Muscle layer of duodenum (tissue), 2 donors: ENCODE results near the gene FATE1.

ENCODE experiments used
- H3K27ac ChIP-seq: one replicate; pipeline ENCODE4 v1.7.0; 2013; ENCODE audit warnings: mild to moderate bottlenecking, low read length
- H3K27me3 ChIP-seq: one replicate; pipeline ENCODE4 v1.7.0; 2013; ENCODE audit warnings: low read depth, mild to moderate bottlenecking, control low read depth, low read length
- H3K36me3 ChIP-seq, 2 donors: one replicate each; pipeline ENCODE4 v1.7.0; 2013; ENCODE audit warnings: low read length in 2 of 2, control low read depth in 1 of 2, mild to moderate bottlenecking in 1 of 2; ENCODE audit not compliant: insufficient read depth in 2 of 2, control insufficient read depth in 1 of 2
- H3K4me1 ChIP-seq, 2 donors: one replicate each; pipeline ENCODE4 v1.7.0; 2013; ENCODE audit warnings: low read length in 2 of 2, mild to moderate bottlenecking in 2 of 2, control low read depth in 1 of 2, moderate library complexity in 1 of 2; ENCODE audit not compliant: insufficient read depth in 2 of 2, control insufficient read depth in 1 of 2
- H3K4me3 ChIP-seq, 2 donors: one replicate each; pipeline ENCODE4 v1.7.0; 2013; ENCODE audit warnings: low read length in 2 of 2, low read depth in 1 of 2, mild to moderate bottlenecking in 1 of 2
- H3K9me3 ChIP-seq, 2 donors: one replicate each; pipeline ENCODE4 v1.7.0; 2013; ENCODE audit warnings: low read length in 2 of 2, control low read depth in 1 of 2, mild to moderate bottlenecking in 1 of 2; ENCODE audit not compliant: control insufficient read depth in 1 of 2
- donor health status: healthy.

Gene FATE1

DNA sequence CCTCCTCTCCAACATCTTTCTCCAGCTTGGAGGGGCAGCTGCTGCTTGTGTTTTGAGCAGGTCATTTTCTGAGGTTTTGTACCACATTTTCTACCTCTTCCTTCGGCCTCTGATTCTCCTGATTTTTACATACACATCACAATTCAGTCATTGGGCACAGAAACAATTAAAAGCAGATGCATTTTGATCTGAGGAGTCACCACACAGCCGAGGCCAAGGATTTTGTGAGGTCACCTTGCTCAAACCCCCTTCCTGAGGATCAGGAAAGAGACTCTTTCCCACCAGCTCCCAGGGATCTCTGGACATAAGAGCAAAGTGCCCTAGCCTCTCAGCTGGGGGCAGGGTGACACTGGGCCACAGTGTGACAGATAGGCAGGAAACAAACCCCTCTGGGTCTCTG is 5.4 kb upstream of the FATE1 start:
- Histone ChIP-seq H3K36me3 (no peaks in the 10 kb centered on the region), H3K27me3 (no peaks in the 10 kb centered on the region), H3K27ac (no peak overlapping the region), H3K4me1 (no peaks in the 10 kb centered on the region), H3K4me3 (no peak overlapping the region), H3K9me3 (no peaks in the 10 kb centered on the region)

DNA sequence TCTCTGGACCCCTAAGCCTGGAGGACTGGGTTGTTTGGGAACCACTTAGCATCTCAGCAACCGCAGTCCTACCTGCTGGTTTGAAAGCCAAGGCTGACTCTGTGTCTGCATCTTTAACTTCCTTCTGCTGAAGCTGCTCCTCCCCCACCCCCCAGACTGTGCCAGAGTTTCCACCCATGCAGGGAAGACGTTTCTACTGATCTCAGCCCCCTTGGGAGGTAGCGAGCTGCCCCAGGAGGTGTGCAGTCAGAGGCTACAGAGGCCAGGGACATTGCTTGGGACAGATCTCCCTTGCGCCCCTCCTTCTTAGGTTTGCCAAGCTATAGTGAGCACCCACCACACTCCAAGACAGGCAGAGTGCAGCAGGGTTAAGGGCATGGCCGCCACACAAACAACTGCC is 4.7 kb upstream of the FATE1 start:
- Histone ChIP-seq H3K27ac (no peak overlapping the region), H3K36me3 (no peaks in the 10 kb centered on the region), H3K4me1 (no peaks in the 10 kb centered on the region), H3K9me3 (no peaks in the 10 kb centered on the region), H3K27me3 (no peaks in the 10 kb centered on the region), H3K4me3 (no peak overlapping the region)

DNA sequence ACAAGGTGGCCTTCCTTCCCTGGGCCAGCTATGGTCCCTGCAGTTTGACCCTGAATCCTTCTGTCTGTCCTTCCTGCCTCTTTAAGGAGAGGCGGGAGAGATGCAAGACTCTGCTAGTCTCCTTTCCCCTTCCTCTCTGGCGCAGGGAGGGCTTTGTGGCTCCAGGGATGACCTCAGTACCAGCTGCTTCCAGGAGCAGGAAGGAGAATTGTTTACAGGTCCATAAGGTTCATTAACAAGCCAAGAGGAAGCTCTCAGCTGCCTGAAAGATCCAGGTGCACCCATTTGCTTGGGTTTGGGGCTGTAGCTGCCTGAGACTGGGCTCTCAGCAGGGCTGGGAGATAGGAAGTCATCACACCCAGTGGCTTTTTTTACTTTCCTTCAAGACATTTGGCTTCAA is 4.0 kb upstream of the FATE1 start:
- Histone ChIP-seq H3K4me1 (no peaks in the 10 kb centered on the region), H3K9me3 (no peaks in the 10 kb centered on the region), H3K36me3 (no peaks in the 10 kb centered on the region), H3K27me3 (no peaks in the 10 kb centered on the region), H3K4me3 (no peak overlapping the region), H3K27ac (no peak overlapping the region)

DNA sequence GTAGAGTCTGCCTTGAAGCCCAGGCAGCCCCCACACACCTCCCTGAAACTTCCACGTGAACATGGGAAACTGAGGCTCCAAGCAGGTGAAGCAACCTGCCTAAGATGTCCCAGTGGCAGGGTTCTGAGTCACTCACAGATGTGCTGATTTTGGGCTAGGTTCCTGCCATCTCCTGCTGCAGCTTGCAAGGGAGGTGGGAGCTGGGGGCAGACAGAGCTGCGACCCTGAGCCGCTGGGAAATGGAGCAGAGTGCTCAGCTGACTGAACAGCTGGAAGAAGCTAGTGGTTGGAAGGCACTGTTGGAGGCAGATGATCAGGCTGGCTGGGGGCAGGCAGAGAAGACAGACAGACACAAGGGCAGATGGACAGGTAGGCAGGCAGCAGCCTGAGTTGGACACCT is 3.6 kb upstream of the FATE1 start:
- Histone ChIP-seq H3K4me1 (no peaks in the 10 kb centered on the region), H3K36me3 (no peaks in the 10 kb centered on the region), H3K27me3 (no peaks in the 10 kb centered on the region), H3K9me3 (no peaks in the 10 kb centered on the region), H3K4me3 (no peak overlapping the region), H3K27ac (no peak overlapping the region)

DNA sequence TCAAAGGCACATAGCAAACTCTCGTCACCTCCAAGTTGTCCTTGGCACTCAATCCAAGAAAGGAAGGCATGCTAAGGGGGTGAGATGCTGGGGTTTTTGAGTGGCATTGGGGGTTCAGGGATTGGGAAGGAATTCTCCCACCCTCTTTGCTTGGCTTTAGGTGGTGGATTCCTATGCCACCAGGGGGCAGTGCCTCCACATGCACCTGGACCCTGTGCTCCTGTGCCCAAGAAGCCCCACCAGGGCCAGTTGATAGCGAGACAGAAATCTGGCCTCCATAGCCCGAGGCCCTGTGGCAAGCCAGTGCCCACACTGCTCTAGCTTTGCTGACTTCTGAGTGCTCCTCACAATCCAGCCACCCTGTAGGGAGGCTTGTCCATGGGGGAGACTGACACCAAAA is 2.0 kb upstream of the FATE1 start:
- H3K36me3 ChIP-seq, result no peaks in the 10 kb centered on the region
- H3K4me3 ChIP-seq, result no peak overlapping the region
- no peak overlapping the region for H3K27ac ChIP-seq
- H3K9me3 ChIP-seq, result no peaks in the 10 kb centered on the region
- H3K27me3 ChIP-seq, result no peaks in the 10 kb centered on the region
- no peaks in the 10 kb centered on the region for H3K4me1 ChIP-seq

DNA sequence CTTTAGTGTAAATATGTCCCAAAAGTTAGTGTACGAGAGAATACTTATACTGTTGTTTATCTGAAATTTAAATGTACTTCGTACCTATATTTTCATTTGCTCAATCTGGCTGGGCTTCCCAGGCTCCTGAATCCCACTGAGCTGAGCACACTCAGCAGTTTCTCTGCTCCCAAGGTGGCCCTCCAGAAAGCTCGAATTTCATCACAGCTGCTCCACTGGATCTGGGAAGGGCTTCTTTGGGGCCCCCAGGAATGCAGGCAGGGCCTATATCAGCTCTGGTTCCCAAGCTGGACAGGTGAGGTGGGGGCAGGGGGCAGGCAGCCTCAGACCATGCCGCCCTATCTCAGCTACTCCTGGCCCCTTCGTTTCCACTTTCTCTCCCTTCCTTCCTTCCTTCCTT is 1.5 kb upstream of the FATE1 start:
- no peaks in the 10 kb centered on the region for H3K36me3 ChIP-seq
- no peaks in the 10 kb centered on the region for H3K27me3 ChIP-seq
- no peaks in the 10 kb centered on the region for H3K4me1 ChIP-seq
- no peak overlapping the region for H3K4me3 ChIP-seq
- H3K9me3 ChIP-seq, result no peaks in the 10 kb centered on the region
- no peak overlapping the region for H3K27ac ChIP-seq

DNA sequence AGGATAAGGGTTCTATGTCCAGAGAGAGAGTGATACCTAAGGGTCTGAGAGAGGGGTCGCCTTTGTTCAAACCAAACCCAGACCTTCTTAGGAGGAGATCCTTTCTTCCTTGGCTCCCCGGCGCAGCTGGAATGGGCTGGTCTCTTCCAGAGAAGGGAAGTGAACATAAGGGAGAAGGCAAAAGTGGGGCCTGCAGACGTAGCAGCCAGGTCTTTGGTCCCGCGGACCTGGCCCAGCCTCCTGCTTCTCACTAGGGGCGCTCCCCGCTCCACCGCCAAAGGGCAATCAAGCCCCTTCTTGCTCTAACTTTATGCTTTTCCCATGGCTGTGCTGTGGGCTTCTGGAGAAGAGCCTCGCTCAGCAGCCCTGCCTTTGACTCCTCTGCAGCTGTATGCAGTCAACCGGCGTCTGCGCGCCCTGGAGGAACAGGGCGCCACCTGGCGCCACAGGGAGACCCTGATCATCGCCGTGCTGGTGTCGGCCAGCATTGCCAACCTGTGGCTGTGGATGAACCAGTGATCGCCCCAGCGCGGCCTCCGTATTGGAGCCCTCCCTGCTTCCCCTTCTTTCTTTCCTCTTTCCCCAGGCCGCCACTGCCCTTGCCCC is 6.5 kb downstream of the FATE1 start:
- Histone ChIP-seq H3K4me3 (no peak overlapping the region), H3K9me3 (no peaks in the 10 kb centered on the region), H3K27ac (no peak overlapping the region), H3K4me1 (no peaks in the 10 kb centered on the region), H3K27me3 (no peaks in the 10 kb centered on the region), H3K36me3 (no peaks in the 10 kb centered on the region)

DNA sequence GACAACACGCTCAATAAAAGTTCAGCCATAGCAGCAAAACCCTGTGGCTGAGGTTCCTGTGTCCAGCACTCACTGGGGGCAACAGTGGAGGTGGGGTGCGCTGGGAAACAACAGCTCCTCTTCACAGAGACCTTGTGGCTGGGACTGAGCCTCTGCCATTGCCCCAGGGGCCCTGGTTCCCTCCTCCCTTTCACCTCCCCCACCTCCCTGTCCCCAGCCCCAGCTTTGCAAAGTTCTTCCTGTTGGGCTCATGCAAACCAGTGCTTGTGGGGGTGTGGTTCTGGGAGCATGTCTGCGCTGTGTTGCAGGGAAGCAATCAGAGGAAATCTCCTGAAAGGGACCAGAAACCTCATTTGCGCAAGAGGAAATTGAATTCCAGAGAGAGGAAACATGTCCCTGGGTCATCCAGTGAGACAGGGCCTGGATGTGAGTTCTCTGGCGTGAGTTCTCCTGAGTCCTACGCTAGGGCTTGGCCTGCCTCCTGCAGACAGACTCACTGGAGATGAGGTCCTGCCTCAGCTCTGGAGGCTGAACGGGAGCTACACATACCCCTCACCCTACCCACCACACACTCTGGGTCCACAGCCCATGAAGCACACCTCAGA is 7.4 kb downstream of the FATE1 start:
- H3K4me3 ChIP-seq, result no peak overlapping the region
- no peaks in the 10 kb centered on the region for H3K36me3 ChIP-seq
- no peaks in the 10 kb centered on the region for H3K4me1 ChIP-seq
- no peak overlapping the region for H3K27ac ChIP-seq
- H3K27me3 ChIP-seq, result no peaks in the 10 kb centered on the region
- no peaks in the 10 kb centered on the region for H3K9me3 ChIP-seq

DNA sequence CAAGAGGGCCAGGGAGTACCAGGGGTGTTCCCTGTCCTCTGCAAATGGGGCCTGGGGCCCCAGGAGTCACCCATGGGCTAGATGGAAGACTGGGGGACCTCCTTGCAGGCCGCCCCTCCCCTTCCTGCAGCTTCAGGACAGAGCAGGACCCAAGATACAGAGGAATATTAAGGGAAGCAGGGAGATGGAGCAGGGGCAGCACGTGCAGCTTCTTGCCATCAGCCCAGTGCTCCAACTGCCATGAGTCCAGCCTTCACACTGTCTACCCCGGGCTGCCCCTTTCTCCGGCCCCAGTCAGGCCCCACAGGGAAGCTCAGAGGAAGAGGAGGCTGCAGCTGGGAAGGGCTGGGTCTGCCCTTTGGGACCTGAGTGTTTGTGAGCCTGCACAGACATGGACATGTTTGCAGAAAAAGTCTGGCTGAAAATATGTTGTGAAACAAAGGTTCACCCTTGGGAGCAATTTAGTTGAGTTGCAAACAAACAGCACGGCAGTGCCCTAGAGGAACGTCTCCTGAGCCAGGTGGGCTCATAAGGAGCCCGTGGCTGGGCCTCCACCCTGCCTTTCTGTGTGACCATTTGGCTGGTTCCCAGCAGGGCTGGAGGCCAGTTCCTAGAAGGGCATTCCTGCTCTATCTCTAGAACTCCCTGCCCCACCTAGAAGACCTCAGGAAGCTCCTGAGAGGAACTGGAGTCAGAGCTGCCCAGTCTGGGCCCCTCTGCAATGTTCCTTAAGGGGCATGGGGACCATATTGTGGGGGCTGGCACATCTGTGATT is 8.9 kb downstream of the FATE1 start:
- no peak overlapping the region for H3K4me3 ChIP-seq
- H3K4me1 ChIP-seq, result no peaks in the 10 kb centered on the region
- H3K27ac ChIP-seq, result no peak overlapping the region
- no peaks in the 10 kb centered on the region for H3K9me3 ChIP-seq
- no peaks in the 10 kb centered on the region for H3K36me3 ChIP-seq
- H3K27me3 ChIP-seq, result no peaks in the 10 kb centered on the region

DNA sequence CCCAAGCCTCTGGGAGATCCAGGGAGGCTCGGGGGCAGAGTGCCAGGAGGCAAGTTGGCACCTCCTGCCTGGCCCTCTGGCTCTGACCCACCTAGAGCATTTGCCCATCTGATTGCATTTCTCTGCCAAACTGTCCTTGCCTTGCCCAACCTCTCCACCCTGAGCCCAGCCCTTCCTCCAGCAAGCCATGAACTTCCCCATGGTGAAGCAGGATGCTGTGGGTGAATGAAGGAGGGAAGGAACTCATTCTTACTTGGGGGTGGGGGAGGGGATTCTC is 9.4 kb downstream of the FATE1 start:
- Histone ChIP-seq H3K27ac (no peak overlapping the region), H3K4me3 (no peak overlapping the region), H3K27me3 (no peaks in the 10 kb centered on the region), H3K9me3 (no peaks in the 10 kb centered on the region), H3K36me3 (no peaks in the 10 kb centered on the region), H3K4me1 (no peaks in the 10 kb centered on the region)

DNA sequence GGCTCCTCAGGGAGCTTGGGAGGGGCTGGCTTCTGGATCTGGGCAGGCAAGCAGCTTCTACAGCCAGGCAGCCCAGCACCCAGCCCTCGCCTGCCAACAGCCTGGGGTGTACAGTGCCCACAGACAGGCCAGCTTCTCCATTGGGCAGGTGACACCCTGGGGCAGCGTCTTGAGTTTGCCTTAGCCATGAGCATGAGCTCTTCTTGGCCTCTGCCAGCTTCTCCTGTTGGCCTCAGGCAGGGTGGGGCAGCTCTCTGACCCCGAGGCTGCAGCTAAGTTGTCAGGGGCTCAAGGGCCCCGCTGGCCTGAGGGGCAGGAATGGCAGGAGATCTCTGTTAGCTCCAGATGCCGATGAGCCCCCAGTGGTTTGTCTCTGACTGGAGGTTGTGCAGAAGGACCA is 10.9 kb downstream of the FATE1 start:
- Histone ChIP-seq H3K4me1 (no peaks in the 10 kb centered on the region), H3K9me3 (no peaks in the 10 kb centered on the region), H3K27me3 (no peaks in the 10 kb centered on the region), H3K36me3 (no peaks in the 10 kb centered on the region), H3K4me3 (no peak overlapping the region), H3K27ac (no peak overlapping the region)

DNA sequence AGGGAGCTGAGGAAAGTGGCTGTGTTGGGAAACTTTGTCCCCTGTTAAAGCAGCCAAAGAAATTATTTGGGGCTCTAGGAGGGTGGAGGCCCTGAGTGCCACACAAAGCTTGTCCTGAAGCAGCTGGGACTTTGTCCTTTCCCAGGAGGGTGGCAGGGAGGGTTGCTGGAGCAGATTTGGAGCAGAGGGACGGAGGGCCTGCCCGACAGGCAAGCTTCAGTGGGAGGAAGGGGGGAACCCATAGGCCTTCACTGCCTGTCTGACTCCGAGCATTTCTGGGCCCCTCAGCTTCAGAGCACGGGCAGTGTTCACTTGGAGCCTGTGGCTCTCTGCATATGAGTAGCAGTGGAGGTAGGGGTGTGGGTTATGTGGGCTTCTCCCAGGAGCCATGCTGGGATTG is 11.5 kb downstream of the FATE1 start:
- Histone ChIP-seq H3K4me3 (no peak overlapping the region), H3K9me3 (no peaks in the 10 kb centered on the region), H3K36me3 (no peaks in the 10 kb centered on the region), H3K27ac (no peak overlapping the region), H3K4me1 (no peaks in the 10 kb centered on the region), H3K27me3 (no peaks in the 10 kb centered on the region)
